Measurements from ENCODE around the gene SHISA6. TPM values are rescaled to one million over a fixed set of nuclear protein-coding genes. Genes with fewer than 3 reads are reported as not detected.
"Not testable (repeated sequence)": the region's sequence is repeated elsewhere in the genome, so short reads cannot be mapped to it uniquely, and the experiment has no call there.

The SHISA6 gene
- total RNA-seq, 2 experiments from 2014 or later = not detected

DNA sequence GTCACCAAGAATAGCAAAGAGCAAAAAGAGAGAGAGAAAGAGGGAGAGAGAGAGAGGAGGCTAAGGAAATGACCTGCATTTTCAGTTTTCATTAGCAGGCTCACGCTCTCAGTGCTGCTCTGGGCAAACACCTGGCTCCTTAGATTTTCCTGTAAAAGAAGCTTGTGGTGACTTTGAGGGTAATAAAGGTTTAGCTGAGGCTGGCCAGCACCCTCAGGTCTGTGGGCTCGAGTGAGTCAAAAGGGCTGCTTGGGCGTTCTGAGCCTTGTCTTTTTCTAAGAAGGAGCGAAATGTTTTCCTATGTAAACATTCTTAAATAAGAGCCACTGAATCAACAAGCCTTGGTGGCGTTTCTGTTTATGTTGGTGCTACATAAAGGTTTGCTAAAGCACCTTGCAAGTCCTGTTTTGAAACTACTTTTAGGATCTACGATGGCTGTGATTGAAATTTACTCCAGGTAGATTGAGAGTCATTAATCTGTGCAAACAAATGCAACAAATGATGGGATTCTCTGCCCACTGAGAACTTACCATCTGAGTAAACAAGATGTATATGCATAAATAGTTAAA lies 38.8 kb downstream of the SHISA6 start:
- Mint-ChIP-seq H3K4me3 (no peak overlapping the region), H3K4me1 (no peaks in the 10 kb centered on the region), H3K27ac (no peak overlapping the region), H3K9me3 (peaks cover 12% of the 10 kb centered on the region), H3K27me3 (no peaks in the 10 kb centered on the region), H3K36me3 (no peaks in the 10 kb centered on the region)
- no peak for DNase-seq

GRCh38 chr17:11282586-11282985 lies 41.6 kb downstream of the SHISA6 start:
- H3K9me3 Mint-ChIP-seq = peaks cover 12% of the 10 kb centered on the region
- no peak overlapping the region for H3K4me3 Mint-ChIP-seq
- H3K4me1 Mint-ChIP-seq = no peaks in the 10 kb centered on the region
- no peaks in the 10 kb centered on the region for H3K36me3 Mint-ChIP-seq
- H3K27me3 Mint-ChIP-seq = no peaks in the 10 kb centered on the region
- no peak overlapping the region for H3K27ac Mint-ChIP-seq
- no peak for DNase-seq

DNA sequence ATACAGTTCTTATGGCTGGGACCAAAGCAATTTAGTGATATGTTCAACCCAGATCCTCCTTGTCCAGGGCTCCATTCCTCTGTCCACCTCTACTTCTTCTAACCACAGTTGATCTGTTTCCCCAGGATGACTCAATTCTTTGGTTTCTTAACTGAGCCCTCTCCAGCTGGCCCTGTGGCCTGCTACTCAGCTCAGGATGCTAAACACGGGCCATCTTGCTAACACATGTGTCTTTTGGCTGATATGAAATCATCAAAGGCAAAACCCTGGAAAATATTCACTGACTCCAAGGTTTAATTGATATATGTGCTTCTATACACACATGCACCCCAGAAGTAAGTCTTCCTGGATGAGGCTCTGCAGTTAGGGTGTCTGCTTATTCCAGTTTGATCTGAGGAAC lies 43.8 kb downstream of the SHISA6 start:
- no peaks in the 10 kb centered on the region for H3K27me3 Mint-ChIP-seq
- no peak overlapping the region for H3K27ac Mint-ChIP-seq

GRCh38 chr17:11285946-11286345 lies 44.9 kb downstream of the SHISA6 start:
- Mint-ChIP-seq H3K27ac (no peak overlapping the region), H3K4me3 (no peak overlapping the region), H3K4me1 (no peaks in the 10 kb centered on the region), H3K27me3 (no peaks in the 10 kb centered on the region), H3K9me3 (peaks cover 7% of the 10 kb centered on the region), H3K36me3 (no peaks in the 10 kb centered on the region)
- no peak for DNase-seq

More for the DNA sequence above, 43.8 kb downstream of the SHISA6 start:
- Mint-ChIP-seq H3K9me3 (peaks cover 12% of the 10 kb centered on the region), H3K4me3 (no peak overlapping the region), H3K36me3 (no peaks in the 10 kb centered on the region), H3K4me1 (no peaks in the 10 kb centered on the region)
- DNase-seq = no peak

DNA sequence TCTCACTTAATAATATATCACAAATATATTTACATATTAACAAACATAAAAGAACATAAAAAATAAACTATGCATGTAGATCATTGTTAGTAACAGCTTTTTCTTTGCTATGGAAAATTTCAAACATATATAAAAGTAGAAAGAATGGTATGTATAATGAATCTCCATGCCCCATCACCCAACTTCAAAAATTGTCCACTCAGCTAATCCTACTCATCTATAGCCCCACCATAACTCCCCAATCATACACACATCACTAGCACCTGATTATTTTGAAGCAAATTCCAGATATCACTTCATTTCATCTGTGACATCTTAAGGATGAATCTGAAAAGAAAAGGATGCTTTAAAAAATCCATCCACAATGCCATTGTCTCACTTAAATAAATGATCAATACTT lies 46.8 kb downstream of the SHISA6 start:
- Mint-ChIP-seq H3K27me3 (no peaks in the 10 kb centered on the region), H3K36me3 (no peaks in the 10 kb centered on the region), H3K4me1 (no peaks in the 10 kb centered on the region), H3K9me3 (peaks cover 1% of the 10 kb centered on the region), H3K27ac (no peak overlapping the region), H3K4me3 (no peak overlapping the region)
- no peak for DNase-seq

DNA sequence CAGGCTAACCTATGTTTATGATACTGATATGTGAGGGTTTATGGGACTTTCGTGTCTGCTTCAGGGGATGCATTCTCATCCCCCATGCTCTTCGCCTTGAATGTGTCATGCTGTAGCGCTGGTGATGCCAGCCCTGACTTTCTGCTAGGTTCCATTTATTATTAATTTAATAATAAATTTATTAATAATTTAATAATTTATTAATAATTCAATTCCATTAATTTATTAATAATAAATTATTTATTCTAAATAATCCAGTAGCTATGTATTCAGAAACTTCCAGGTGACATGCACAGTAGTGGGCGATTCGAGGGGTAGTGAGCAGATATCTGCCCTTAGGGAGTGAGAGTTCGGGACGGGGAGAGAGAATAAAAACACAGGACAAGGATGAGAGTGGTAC lies 49.8 kb downstream of the SHISA6 start:
- no peaks in the 10 kb centered on the region for H3K36me3 Mint-ChIP-seq
- no peak for DNase-seq
- H3K4me1 Mint-ChIP-seq = no peaks in the 10 kb centered on the region
- no peak overlapping the region for H3K4me3 Mint-ChIP-seq
- H3K27me3 Mint-ChIP-seq = no peaks in the 10 kb centered on the region
- H3K9me3 Mint-ChIP-seq = no peaks in the 10 kb centered on the region
- no peak overlapping the region for H3K27ac Mint-ChIP-seq

DNA sequence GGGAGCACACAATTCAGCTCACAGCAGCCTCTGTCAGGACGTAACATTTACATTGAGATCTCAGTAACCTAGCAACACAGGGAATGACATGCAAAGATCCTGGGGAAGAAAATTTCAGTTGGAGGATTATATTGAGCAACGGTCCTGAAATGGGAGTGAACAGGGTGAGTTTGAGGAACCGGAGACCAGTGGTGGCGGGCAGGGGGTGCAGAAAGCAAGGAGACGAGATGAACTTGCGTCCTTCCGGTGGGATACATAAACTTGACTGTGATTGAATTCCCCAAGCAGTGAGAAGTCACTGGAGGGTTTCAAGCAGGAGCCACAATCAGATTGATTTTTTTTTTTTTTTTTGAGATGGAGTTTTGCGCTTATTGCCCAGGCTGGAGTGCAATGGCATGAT lies 51.5 kb downstream of the SHISA6 start:
- no peak for DNase-seq
- no peak overlapping the region for H3K27ac Mint-ChIP-seq
- H3K27me3 Mint-ChIP-seq = peaks cover 5% of the 10 kb centered on the region
- no peaks in the 10 kb centered on the region for H3K4me1 Mint-ChIP-seq
- H3K9me3 Mint-ChIP-seq = no peaks in the 10 kb centered on the region
- H3K4me3 Mint-ChIP-seq = no peak overlapping the region
- no peaks in the 10 kb centered on the region for H3K36me3 Mint-ChIP-seq

- no peak for DNase-seq
- Mint-ChIP-seq H3K27ac (no peak overlapping the region), H3K4me3 (no peak overlapping the region), H3K27me3 (peaks cover 5% of the 10 kb centered on the region), H3K36me3 (no peaks in the 10 kb centered on the region), H3K4me1 (no peaks in the 10 kb centered on the region), H3K9me3 (no peaks in the 10 kb centered on the region)
These were observed 52.5 kb downstream of the SHISA6 start for GRCh38 chr17:11293480-11293879.

GRCh38 chr17:11294826-11295225 lies 53.8 kb downstream of the SHISA6 start:
- no peak overlapping the region for H3K4me3 Mint-ChIP-seq
- no peak for DNase-seq
- H3K9me3 Mint-ChIP-seq = no peaks in the 10 kb centered on the region
- H3K27me3 Mint-ChIP-seq = peaks cover 5% of the 10 kb centered on the region
- no peak overlapping the region for H3K27ac Mint-ChIP-seq
- no peaks in the 10 kb centered on the region for H3K4me1 Mint-ChIP-seq
- no peaks in the 10 kb centered on the region for H3K36me3 Mint-ChIP-seq

- no peaks in the 10 kb centered on the region for H3K9me3 Mint-ChIP-seq
- peaks cover 5% of the 10 kb centered on the region for H3K27me3 Mint-ChIP-seq
- no peak overlapping the region for H3K4me3 Mint-ChIP-seq
- no peaks in the 10 kb centered on the region for H3K4me1 Mint-ChIP-seq
- no peak overlapping the region for H3K27ac Mint-ChIP-seq
- no peaks in the 10 kb centered on the region for H3K36me3 Mint-ChIP-seq
- DNase-seq = no peak
These were observed 56.0 kb downstream of the SHISA6 start for GRCh38 chr17:11296994-11297393.

DNA sequence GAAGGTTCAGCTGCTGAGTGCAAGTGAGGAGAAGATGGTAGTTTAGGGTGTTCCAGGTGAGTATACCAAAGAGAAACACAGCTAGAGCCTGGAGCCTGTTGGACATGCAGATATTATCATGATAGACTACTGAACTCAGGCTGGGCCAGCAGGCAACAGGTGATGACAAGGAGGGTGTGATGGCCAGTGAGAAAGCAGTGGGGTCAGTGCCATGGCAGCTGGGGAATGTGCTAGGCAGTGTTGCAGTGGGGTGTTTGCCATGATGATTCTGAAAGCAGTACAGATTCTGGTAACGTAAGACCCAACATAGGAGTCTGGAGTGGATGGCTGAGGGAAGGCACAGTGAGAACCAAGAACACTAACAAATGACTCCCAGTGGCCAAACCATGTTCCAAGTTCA lies 57.4 kb downstream of the SHISA6 start:
- no peak overlapping the region for H3K27ac Mint-ChIP-seq
- H3K36me3 Mint-ChIP-seq = no peaks in the 10 kb centered on the region

GRCh38 chr17:11300201-11300600 lies 59.2 kb downstream of the SHISA6 start:
- no peaks in the 10 kb centered on the region for H3K9me3 Mint-ChIP-seq
- H3K4me3 Mint-ChIP-seq = no peak overlapping the region
- peaks cover 5% of the 10 kb centered on the region for H3K27me3 Mint-ChIP-seq

More for the DNA sequence above, 57.4 kb downstream of the SHISA6 start:
- Mint-ChIP-seq H3K27me3 (peaks cover 5% of the 10 kb centered on the region), H3K4me3 (no peak overlapping the region), H3K4me1 (no peaks in the 10 kb centered on the region), H3K9me3 (no peaks in the 10 kb centered on the region)
- no peak for DNase-seq

DNA sequence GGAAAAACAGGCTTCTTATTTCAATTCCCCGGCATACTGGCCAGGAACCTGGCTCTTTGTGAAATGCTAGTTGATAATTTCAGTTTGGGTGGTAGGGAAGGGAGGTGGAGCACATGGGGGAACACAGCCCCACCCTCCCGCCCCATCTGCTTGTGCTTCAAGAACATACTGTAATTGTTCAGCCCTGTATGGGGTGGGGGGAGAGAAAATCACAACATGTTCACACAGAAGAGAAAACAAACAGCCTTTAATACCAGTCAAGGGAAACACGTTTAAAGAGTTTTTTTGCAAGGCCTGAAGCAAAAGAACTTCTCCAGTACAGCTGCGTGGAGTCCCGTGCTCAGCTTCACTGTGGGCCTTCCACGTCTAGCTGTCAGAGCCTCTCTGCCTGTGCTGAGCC lies 59.7 kb downstream of the SHISA6 start:
- no peaks in the 10 kb centered on the region for H3K36me3 Mint-ChIP-seq
- H3K27ac Mint-ChIP-seq = no peak overlapping the region
- H3K4me1 Mint-ChIP-seq = no peaks in the 10 kb centered on the region
- no peaks in the 10 kb centered on the region for H3K9me3 Mint-ChIP-seq
- peaks cover 5% of the 10 kb centered on the region for H3K27me3 Mint-ChIP-seq
- no peak overlapping the region for H3K4me3 Mint-ChIP-seq
- DNase-seq = no peak

More at GRCh38 chr17:11300201-11300600, 59.2 kb downstream of the SHISA6 start:
- H3K36me3 Mint-ChIP-seq = no peaks in the 10 kb centered on the region
- H3K4me1 Mint-ChIP-seq = no peaks in the 10 kb centered on the region
- no peak overlapping the region for H3K27ac Mint-ChIP-seq
- no peak for DNase-seq

DNA sequence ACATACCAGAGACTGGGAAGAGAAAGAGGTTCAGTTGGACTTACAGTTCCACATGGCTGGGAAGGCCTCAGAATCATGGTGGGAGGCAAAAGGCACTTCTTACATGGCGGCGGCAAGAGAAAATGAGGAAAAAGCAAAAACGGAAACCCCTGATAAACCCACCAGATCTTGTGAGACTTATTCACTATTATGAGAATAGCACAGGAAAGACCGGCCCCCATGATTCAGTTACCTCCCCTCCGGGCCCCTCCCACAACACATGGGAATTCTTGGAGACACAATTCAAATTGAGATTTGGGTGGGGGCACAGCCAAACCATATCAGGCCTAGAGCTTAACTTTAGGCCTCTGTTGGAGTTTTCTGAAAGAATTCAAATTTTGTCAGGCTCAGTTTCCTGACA lies 60.9 kb downstream of the SHISA6 start:
- H3K9me3 Mint-ChIP-seq, H3K4me3 Mint-ChIP-seq, H3K4me1 Mint-ChIP-seq: not testable (repeated sequence)

DNA sequence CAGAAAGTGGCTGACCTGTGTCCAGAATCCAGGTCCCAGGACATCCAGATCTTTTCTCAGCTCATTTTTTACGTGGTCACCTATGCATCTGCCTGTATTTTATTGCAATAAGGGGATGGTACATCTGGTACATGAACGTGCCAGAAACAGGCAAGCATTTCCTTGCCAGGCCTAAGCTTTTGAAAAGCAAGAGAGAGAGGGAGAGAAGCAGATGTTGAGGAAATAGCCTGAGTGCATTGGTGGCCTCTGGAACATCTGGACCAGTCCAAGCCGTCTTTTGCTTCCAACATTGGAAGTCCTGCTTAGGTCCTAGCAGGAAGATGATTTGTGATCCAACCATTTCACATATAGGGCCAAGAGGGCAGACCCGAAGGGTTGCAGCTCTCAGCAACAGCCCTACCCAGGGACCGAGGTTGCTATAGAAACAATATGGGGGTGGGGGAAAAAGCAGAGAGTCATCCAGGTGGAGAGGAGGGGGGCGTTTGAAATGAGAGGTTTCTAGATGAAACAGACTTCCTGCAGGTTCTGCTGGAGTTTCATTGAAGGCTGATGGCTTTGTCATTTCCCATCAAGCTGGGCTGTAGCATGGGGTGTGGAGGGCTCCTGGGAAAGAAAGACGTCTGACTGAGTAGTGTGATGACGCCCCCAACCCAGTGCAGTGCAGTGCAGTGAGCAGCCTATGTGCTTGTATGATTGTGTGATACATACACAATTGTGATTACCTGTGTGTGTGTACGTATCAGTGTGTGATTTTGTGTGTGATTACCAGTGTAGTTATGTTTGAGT lies 61.6 kb downstream of the SHISA6 start:
- no peak for DNase-seq
- Mint-ChIP-seq H3K4me1 (no peaks in the 10 kb centered on the region), H3K27me3 (no peaks in the 10 kb centered on the region), H3K4me3 (no peak overlapping the region), H3K36me3 (no peaks in the 10 kb centered on the region), H3K9me3 (no peaks in the 10 kb centered on the region), H3K27ac (no peak overlapping the region)

More for the DNA sequence above, 60.9 kb downstream of the SHISA6 start:
- DNase-seq, H3K36me3 Mint-ChIP-seq, H3K27me3 Mint-ChIP-seq, H3K27ac Mint-ChIP-seq: not testable (repeated sequence)

- Mint-ChIP-seq H3K36me3 (no peaks in the 10 kb centered on the region), H3K27me3 (no peaks in the 10 kb centered on the region), H3K9me3 (no peaks in the 10 kb centered on the region), H3K4me3 (no peak overlapping the region), H3K27ac (no peak overlapping the region), H3K4me1 (no peaks in the 10 kb centered on the region)
- no peak for DNase-seq
These were observed 62.9 kb downstream of the SHISA6 start for GRCh38 chr17:11303773-11304394.

Measured in activated naive CD8-positive, alpha-beta T cell treated with anti-CD3 and anti-CD28 coated beads for 36 hours (primary cell).